Measurements from ENCODE around the gene OLFML2A. TPM values are rescaled to one million over a fixed set of nuclear protein-coding genes. Genes with fewer than 3 reads are reported as not detected.
"Not testable (repeated sequence)": the region's sequence is repeated elsewhere in the genome, so short reads cannot be mapped to it uniquely, and the experiment has no call there.

The OLFML2A gene
- polyA plus RNA-seq, 3 donors: 21.4 to 23.8 (median 23.3) TPM

DNA sequence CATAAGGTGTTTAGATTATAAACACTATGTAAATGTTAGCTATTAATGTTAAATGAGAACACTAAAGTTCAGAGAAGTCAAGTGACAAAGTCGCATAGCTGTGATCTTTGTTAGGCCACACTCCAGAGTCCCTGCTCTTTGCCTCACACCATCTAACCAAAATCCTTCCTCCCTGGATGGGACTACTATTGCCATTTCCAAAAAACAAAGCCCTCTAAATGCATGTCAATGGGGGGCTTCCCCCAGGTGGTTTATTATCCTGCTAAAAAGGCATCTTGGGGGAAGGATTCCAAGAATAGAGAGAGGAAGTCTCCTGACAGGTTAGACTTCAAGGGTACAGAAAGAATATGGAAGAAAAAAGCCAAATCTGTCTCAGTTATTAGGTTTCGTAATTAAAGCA is 16.2 kb upstream of the OLFML2A start:
- no peak for DNase-seq (ENCODE audit: low read depth in 3 of 3, low spot score in 2 of 3)

- DNase-seq (ENCODE audit: low read depth in 3 of 3, low spot score in 2 of 3): no peak
These were observed 15.7 kb upstream of the OLFML2A start for GRCh38 chr9:124761196-124761595.

DNA sequence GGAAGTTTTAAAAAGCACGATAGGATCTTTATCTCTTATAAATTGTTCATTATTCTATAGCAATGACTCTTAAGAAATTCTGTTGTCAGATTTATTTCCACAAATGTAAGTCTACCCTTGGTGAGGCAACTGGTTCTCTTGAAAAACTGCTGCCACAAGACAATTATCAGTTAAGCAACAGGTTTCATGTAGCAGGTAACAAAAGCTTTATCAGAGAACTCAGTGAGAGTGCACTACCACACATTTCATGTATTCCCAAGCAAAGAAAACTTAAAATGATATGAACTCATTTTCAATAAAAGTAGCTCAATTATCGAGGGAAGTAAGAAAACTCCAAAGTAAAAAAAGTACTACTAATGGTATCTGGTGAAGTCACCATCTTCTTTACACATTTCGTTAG is 15.2 kb upstream of the OLFML2A start:
- DNase-seq (ENCODE audit: low read depth in 3 of 3, low spot score in 2 of 3): no peak

DNA sequence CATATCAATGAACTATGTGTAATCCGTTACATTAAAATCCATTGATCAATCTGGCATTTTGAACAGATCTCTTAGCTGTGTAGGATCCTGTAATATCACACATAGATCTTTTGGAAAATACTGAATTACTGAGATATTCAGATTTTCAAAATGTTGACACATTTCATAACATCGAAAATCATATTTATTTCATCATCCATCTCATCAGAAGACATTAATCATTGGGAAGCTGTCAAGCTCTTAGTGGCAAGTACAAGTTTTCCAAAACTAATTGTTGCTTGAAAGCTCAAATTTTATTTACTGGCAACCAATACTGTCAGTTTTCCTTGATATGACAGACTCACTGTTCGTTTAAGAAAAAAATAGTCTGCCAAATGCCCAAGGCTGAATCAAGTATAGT is 14.3 kb upstream of the OLFML2A start:
- DNase-seq (ENCODE audit: low read depth in 3 of 3, low spot score in 2 of 3): no peak

DNA sequence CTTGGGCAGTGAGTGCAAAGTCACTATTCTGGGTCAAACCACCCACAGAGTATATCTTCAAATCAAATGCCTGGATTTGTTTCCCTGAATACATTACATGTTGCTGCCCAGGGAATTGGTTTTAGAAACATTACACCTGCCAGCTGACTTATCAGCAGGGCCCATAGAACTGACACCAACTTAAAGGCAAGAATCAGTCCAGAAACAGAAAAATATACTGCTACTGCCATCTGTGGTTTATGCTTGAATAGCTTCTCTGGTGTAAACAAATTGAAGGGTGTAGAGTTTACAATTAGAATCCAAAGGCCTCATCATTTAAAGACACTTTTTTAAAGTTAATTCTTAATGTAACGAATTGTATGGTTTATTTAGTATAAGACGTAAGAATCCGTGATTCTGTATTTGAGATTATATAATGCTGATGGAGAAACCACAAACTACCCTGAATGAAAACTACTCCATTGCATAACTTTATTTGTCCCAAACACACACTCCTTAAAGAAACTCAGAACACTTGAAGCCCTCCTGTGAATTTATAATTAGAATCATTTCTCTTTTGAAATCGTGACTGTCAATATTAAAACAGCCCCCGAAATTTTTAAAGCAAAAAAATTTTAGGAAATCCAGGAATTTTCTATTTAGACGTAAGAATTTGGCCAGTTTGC is 12.0 kb upstream of the OLFML2A start:
- no peak for DNase-seq (ENCODE audit: low read depth in 3 of 3, low spot score in 2 of 3)

GRCh38 chr9:124765439-124765835 is 11.5 kb upstream of the OLFML2A start:
- no peak for DNase-seq (ENCODE audit: low read depth in 3 of 3, low spot score in 2 of 3)

DNA sequence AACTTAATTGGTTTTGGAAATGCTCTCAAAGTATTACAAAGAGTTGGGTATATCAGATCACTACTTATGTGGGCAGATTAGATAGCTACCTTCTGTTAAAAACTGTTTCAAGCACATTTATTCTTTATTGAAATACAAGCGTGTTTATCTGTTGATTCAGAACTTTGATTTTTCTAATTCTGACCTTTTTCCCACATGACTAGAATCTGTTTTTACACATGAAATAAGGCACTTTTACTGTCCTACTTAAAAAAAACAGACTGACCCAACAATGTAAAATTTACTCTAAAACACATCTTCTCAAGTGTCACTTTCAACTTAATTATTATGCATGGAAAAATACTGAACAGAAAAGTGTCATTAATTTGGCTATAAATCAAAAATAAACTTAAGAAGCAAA is 10.6 kb upstream of the OLFML2A start:
- no peak for DNase-seq (ENCODE audit: low read depth in 3 of 3, low spot score in 2 of 3)

DNA sequence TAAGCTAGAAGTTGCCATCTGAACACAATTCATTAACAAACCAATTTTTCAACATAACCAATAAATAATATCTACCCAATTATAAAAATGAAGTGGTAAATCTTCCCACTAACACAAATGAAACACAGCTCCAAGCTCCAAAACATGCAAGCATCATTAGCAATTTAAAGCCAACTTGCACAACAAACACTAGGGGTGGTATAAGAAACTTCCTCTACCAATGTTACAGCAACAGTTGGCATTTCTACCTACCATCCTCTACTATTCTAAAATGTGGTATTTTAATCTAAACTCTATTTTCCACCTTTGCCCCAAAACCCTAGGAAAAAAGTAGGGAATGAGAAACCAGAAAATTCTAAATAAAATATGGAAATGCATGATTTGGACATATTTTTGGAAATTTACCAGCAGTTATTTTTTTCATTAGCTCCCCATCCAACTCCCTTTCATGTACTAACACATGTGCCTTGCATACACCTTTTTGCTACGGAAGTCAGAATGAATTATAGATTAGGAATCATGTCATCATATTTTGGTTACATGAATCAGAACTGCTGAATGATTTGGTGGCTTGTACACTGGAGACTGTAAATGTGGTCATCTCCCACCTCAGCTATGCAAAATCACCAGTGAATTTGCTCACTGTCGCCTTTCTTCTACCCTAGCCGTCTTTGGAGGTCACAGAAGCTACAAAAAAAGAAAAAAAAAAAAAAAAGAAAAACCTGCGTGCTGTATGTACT is 9.9 kb upstream of the OLFML2A start:
- DNase-seq (ENCODE audit: low read depth in 3 of 3, low spot score in 2 of 3): no peak

DNA sequence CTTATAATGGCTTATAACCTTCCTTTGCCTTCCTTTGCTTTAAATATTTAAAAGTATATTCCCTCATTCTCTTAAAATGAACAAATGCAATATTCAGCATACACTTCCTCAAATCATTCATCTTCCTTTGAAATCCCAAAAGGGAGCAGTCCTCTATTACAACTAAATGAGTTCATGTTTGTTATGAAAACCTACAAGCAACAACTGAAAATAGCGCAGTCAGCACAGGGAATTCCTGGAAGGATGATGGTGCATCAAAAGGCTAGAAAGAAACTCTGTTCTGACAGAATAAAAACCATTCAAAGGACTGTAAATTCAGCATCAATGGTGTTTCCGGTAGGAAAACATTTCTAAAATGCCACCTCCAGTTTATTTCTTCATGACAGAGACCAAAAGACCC is 9.1 kb upstream of the OLFML2A start:
- no peak for DNase-seq (ENCODE audit: low read depth in 3 of 3, low spot score in 2 of 3)

- DNase-seq (ENCODE audit: low read depth in 3 of 3, low spot score in 2 of 3): no peak
These were observed 8.6 kb upstream of the OLFML2A start for GRCh38 chr9:124768334-124768733.

GRCh38 chr9:124768750-124769548 is 8.0 kb upstream of the OLFML2A start:
- no peak for DNase-seq (ENCODE audit: low read depth in 3 of 3, low spot score in 2 of 3)

GRCh38 chr9:124769549-124770358 is 7.2 kb upstream of the OLFML2A start:
- no peak for DNase-seq (ENCODE audit: low read depth in 3 of 3, low spot score in 2 of 3)

DNA sequence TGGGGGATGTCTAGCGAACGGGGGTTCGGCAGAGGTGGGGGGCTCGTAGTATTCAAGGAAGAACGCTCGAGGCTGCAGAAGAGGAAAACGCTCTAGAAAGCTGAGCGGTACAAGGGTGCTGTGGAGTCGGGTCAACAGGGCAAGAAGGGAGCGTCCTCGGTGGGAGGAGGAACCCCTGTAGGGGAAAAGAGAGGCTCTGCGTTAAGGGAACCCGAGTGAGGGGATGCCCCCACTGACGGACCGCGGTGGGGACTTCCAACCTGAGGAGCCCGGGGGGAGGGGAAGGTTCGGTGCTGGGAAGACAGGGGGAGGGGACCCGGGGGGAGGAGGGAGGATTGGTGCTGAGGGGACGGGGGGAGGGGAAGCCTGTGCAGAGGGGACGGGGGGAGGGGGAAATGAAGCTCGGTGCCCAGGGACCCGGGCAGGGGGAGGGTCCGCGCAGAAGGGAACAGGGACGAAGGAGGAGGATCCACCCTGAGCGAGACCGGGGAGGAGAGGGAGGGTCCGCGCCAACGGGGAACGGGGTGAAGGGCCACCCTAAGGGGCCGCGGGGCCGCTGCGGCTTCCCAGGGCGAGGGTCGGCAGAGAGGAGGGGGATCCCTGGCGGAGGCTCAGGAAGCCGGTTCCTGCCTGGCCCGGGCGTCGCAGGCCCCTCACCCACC is 6.4 kb upstream of the OLFML2A start:
- no peak for DNase-seq (ENCODE audit: low read depth in 3 of 3, low spot score in 2 of 3)

- DNase-seq (ENCODE audit: low read depth in 3 of 3, low spot score in 2 of 3): peak; percentile 93 to 99 (median 96)
These were observed 5.7 kb upstream of the OLFML2A start, which contains the start of gene NR6A1 for GRCh38 chr9:124771021-124771866. Gene NR6A1 (minus strand): TSS chr9:124771311.

- DNase-seq (ENCODE audit: low read depth in 3 of 3, low spot score in 2 of 3): peak in 1 of 3 donors; percentile 48
These were observed 4.9 kb upstream of the OLFML2A start for GRCh38 chr9:124771867-124772679.

GRCh38 chr9:124772877-124773276 is 4.1 kb upstream of the OLFML2A start:
- not testable (repeated sequence) for DNase-seq (ENCODE audit: low read depth in 3 of 3, low spot score in 2 of 3)

DNA sequence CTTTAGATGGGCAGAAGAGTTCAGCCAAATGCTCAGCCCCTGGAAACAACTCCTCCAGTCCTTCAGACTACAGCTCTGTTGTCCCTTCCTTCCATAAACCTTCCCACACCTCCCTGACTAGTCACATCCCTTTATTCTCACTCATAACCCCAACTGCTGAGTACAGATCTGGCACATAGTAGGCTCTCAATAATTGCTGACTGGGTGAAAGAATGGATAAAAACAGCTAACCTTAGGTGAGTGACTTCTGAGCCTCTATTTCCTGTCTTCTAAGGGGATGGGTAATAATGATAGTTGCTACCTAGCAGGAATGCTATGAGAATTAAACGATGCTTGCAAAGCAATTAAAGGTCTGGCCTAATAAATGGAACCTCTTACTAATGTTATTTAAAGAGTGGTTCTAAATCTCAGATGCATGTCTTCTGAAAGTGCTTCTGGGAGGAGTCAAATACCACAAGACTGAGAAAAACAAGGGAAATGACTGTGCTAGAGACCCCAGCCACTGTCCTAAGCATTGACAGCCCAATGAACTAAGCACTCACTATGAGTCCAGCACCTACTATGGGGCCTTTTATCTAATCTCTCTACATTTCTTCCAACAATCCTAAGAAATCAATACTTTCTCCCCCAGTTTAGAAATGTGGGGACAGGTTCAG is 3.3 kb upstream of the OLFML2A start:
- DNase-seq (ENCODE audit: low read depth in 3 of 3, low spot score in 2 of 3): no peak
